Body of pancreas (tissue), 4 donors: ENCODE measurements around the gene SRRM5.

ENCODE experiments used
- CTCF ChIP-seq, 7 experiments: fragments of 450-650 bp in 4 of 7; fragments of 200-600 bp in 3 of 7; sonication (generic) in 3 of 7; IDR thresholded peaks; one replicate each; pipeline ENCODE4 v1.5.1; 2016 to 2019; ENCODE audit warnings: antibody characterized with exemption in 7 of 7
- POLR2A ChIP-seq, 3 donors: fragments of 450-650 bp; IDR thresholded peaks; one replicate each; pipeline ENCODE4 v1.6.1; 2016; ENCODE audit warnings: antibody characterized with exemption in 3 of 3, mild to moderate bottlenecking in 2 of 3

- TF ChIP-seq CTCF (IDR thresholded peaks at IDR 0.05) (no peak), POLR2A (IDR thresholded peaks at IDR 0.05) (no peak)
Measured at GRCh38 chr19:43616954-43617353, 5.1 kb downstream of the SRRM5 start.
